Thoracic aorta (tissue), 2 donors: ENCODE results near the gene MAML2. TPM values are rescaled to one million over a fixed set of nuclear protein-coding genes. Genes with fewer than 3 reads are reported as not detected.

Experiments used
- ATAC-seq: fragments of 150-250 bp; one replicate; pipeline ENCODE4 v1.8.0; 2017; ENCODE audit warnings: low read depth; ENCODE audit not compliant: insufficient number of reproducible peaks, low FRiP score
- DNase-seq: peaks from one replicate; pipeline ENCODE4 v3.0.0-alpha.2; 2020; ENCODE audit warnings: low spot score
- H3K27ac ChIP-seq, 2 donors: fragments of 200-600 bp; sonication (generic); 1 replicate in 1 of 2; 2 replicates in 1 of 2; pipeline ENCODE4 v1.5.1; 2016; ENCODE audit warnings: mild to moderate bottlenecking in 2 of 2, moderate library complexity in 2 of 2
- H3K27me3 ChIP-seq: fragments of 200-600 bp; sonication (generic); replicated peaks from 2 replicates; pipeline ENCODE4 v1.6.0; 2016; ENCODE audit warnings: mild to moderate bottlenecking; ENCODE audit not compliant: insufficient read depth
- H3K36me3 ChIP-seq: fragments of 200-600 bp; sonication (generic); one replicate; pipeline ENCODE4 v1.5.1; 2016
- H3K4me1 ChIP-seq, 2 donors: fragments of 200-600 bp; sonication (generic); 1 replicate in 1 of 2; 2 replicates in 1 of 2; pipeline versions ENCODE4 v1.5.1 to v1.6.0; 2016; ENCODE audit warnings: low read depth in 2 of 2, mild to moderate bottlenecking in 1 of 2; ENCODE audit not compliant: control insufficient read depth in 1 of 2
- H3K4me3 ChIP-seq: fragments of 200-600 bp; sonication (generic); 2 replicates; pipeline ENCODE4 v1.5.1; 2016; ENCODE audit warnings: mild to moderate bottlenecking
- H3K9me3 ChIP-seq: fragments of 200-600 bp; sonication (generic); 2 replicates; pipeline ENCODE4 v1.5.1; 2016
- CTCF ChIP-seq: fragments of 200-600 bp; sonication (generic); IDR thresholded peaks from one replicate; pipeline ENCODE4 v1.5.1; 2019; ENCODE audit warnings: antibody characterized with exemption
- total RNA-seq, 2 donors: library from RNA; depleted of rRNA; stranded (reverse); fragments of >200 nt; gene quantifications; one replicate each; pipeline versions ENCODE4 v1.1.0 to v1.2.3, GENCODE V29; 2016

MAML2 gene
- total RNA-seq, 2 donors from 2014 or later: 23.4 to 29.6 TPM

- H3K27ac ChIP-seq: peak overlapping the region; percentile 6 to 48
- DNase-seq: no peak
- ATAC-seq: no peak
- no peaks in the 10 kb centered on the region for H3K9me3 ChIP-seq
- no peak for TF ChIP-seq CTCF
- H3K36me3 ChIP-seq: no peaks in the 10 kb centered on the region
- no peaks in the 10 kb centered on the region for H3K27me3 ChIP-seq
- no peak overlapping the region for H3K4me3 ChIP-seq
- H3K4me1 ChIP-seq: peaks cover 46 to 75% of the 10 kb centered on the region in 2 donors
These were observed 28.5 kb downstream of the MAML2 start for GRCh38 chr11:96314326-96315020.

- Histone ChIP-seq H3K4me1 (peaks cover 48 to 75% of the 10 kb centered on the region in 2 donors), H3K27ac (no peak overlapping the region), H3K27me3 (no peaks in the 10 kb centered on the region), H3K4me3 (no peak overlapping the region), H3K36me3 (no peaks in the 10 kb centered on the region), H3K9me3 (no peaks in the 10 kb centered on the region)
- no peak for TF ChIP-seq CTCF
- no peak for ATAC-seq
- DNase-seq: no peak
These were observed 29.8 kb downstream of the MAML2 start for GRCh38 chr11:96313163-96313562.

- Histone ChIP-seq H3K36me3 (no peaks in the 10 kb centered on the region), H3K4me1 (peaks cover 50 to 75% of the 10 kb centered on the region in 2 donors), H3K4me3 (peak overlapping the region; percentile 45), H3K9me3 (no peaks in the 10 kb centered on the region), H3K27me3 (no peaks in the 10 kb centered on the region), H3K27ac (peak overlapping the region in 1 of 2 donors; percentile 63)
- DNase-seq (no peak), ATAC-seq (no peak)
- TF ChIP-seq CTCF: no peak
These were observed 31.9 kb downstream of the MAML2 start for GRCh38 chr11:96311120-96311568.

- H3K9me3 ChIP-seq: no peaks in the 10 kb centered on the region
- ATAC-seq: no peak
- no peaks in the 10 kb centered on the region for H3K27me3 ChIP-seq
- no peak overlapping the region for H3K27ac ChIP-seq
- H3K36me3 ChIP-seq: no peaks in the 10 kb centered on the region
- H3K4me1 ChIP-seq: peaks cover 52 to 77% of the 10 kb centered on the region in 2 donors
- H3K4me3 ChIP-seq: no peak overlapping the region
- DNase-seq: no peak
- TF ChIP-seq CTCF: no peak
These were observed 32.8 kb downstream of the MAML2 start for GRCh38 chr11:96310236-96310635.

- H3K27ac ChIP-seq: no peak overlapping the region
- no peaks in the 10 kb centered on the region for H3K36me3 ChIP-seq
- H3K27me3 ChIP-seq: no peaks in the 10 kb centered on the region
These were observed 33.4 kb downstream of the MAML2 start for GRCh38 chr11:96309643-96310017.

More at GRCh38 chr11:96309643-96310017, 33.4 kb downstream of the MAML2 start:
- ATAC-seq: no peak
- TF ChIP-seq CTCF: no peak
- no peak for DNase-seq
- Histone ChIP-seq H3K4me1 (peaks cover 48 to 73% of the 10 kb centered on the region in 2 donors), H3K9me3 (no peaks in the 10 kb centered on the region), H3K4me3 (no peak overlapping the region)
